SHP77 (cell line): Measurements from ENCODE around the gene ALDH1A2.
"Not testable (repeated sequence)": the region's sequence is repeated elsewhere in the genome, so short reads cannot be mapped to it uniquely, and the experiment has no call there.

Source experiments
- DNase-seq, 2 experiments: peaks; one replicate each; lab custom pipeline; 2025; lab: John Stamatoyannopoulos, UW

Gene ALDH1A2

DNA sequence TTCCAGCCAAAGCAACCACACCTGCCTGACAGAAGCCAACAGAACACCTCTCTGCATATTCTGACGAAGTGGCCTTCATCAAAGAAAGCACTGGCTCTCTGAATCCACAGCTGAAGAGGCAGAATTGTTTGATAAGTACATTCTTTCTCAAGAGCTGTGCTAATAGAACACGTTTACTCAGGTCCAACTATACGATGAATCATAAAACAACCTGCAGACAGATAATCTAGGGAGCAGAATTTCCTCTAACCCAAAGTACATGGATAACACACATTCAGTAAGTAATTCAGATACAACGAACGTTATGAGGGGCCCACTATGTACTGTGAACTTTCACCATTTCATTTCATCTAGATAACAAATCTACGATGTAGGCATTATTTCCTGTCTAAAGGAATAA is 25.4 kb downstream of the ALDH1A2 start:
- DNase-seq: peak in 1 of 2 experiments; percentile 26

GRCh38 chr15:58039079-58040035 is 26.2 kb downstream of the ALDH1A2 start:
- DNase-seq: peak in 1 of 2 experiments; percentile 3

- DNase-seq: peak in 1 of 2 experiments; percentile 15
Observed at GRCh38 chr15:58038426-58039078, 27.0 kb downstream of the ALDH1A2 start.

GRCh38 chr15:58037723-58038301 is 27.7 kb downstream of the ALDH1A2 start:
- no peak for DNase-seq

- DNase-seq: no peak
Observed at GRCh38 chr15:58036579-58036978, 28.9 kb downstream of the ALDH1A2 start.

DNA sequence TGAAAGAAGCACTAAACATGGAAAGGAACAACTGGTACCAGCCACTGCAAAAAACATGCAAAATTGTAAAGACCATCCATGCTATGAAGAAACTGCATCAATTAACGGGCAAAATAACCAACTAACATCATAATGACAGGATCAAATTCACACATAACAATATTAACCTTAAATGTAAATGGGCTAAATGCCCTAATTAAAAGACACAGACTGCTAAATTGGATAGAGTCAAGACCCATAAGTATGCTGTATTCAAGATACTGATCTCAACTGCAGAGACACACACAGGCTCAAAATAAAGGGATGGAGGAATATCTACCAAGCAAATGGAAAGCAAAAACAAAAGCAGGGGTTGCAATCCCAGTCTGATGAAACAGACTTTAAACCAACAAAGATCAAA is 37.1 kb downstream of the ALDH1A2 start:
- DNase-seq: not testable (repeated sequence)

DNA sequence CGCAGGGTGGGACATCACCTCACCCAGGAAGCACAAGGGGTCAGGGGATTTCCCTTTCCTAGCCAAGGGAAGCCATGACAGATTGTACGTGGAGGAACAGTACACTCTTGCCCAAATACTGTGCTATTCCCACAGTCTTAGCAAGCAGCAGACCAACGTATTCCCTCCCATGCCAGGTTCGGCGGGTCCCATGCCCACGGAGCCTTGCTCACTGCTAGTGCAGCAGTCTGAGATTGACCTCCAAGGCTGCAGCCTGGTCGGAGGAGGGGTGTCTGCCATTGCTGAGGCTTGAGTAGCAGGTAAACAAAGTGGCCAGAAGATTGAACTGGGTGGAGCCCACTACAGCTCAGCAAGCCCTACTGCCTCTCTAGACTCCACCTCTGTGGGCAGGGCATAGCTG is 39.0 kb downstream of the ALDH1A2 start:
- no peak for DNase-seq

GRCh38 chr15:58026051-58026450 is 39.5 kb downstream of the ALDH1A2 start:
- DNase-seq: no peak

DNA sequence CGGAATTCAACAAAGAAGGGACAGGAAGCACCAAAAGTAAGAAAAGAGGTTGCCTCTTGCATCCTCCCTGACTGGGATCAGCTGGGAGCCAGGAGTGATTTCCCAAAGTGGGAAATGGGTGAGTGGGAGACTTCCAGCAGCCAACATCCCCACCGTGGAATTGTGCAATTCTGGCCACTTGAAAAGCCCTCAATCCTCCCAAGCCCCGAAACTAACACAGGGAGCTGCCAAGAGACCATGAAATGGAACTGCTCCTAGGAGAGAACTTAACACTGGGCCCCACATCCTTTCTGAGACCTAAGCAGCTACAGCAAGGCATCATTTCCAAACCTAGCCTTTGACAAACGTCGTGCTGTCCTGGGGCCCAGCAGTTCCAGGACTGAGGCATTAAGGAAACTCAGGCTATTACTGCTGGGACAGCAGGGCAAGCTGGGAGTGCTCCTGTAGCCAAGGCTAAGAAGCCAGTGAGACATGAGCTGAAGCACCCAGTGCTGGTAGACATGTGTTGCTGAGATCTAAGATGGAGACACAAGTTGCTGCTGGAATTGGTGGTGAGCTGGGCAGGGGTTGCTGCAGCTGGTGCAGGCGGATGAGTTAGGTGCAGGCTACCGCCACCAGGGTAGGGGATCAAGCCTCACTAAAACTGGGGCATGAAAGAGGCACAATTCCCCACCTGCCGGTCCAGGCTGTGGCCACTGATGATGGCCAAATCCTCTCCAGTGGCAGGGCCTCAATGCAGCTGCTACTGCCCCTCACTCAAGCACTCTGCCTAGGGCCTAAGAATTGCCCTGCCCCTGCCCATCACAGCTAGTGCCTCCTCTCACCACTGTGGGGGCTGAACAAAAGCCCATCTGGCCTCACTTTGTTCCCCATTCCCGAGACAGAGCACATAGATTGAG is 43.9 kb downstream of the ALDH1A2 start:
- no peak for DNase-seq

- no peak for DNase-seq
Observed at GRCh38 chr15:58019503-58020376, 45.8 kb downstream of the ALDH1A2 start.

DNA sequence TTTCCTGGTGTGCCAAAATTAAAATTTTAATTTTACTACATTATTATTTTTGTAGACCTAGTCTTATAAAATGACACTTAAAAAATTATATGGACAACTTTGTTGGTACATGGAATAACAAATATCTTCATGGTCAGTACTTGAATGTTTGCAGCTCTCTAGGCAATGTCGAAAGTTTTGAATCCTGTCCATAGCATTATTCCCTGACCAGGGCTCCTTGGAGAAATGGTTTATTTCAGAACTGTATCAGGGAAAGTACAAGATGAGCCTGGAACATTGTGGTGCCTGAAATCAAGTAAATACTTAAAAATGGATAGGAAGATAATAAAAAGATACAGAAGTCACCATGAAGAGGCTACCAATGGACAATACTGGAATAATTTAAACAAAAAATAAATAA is 47.6 kb downstream of the ALDH1A2 start:
- DNase-seq: no peak

DNA sequence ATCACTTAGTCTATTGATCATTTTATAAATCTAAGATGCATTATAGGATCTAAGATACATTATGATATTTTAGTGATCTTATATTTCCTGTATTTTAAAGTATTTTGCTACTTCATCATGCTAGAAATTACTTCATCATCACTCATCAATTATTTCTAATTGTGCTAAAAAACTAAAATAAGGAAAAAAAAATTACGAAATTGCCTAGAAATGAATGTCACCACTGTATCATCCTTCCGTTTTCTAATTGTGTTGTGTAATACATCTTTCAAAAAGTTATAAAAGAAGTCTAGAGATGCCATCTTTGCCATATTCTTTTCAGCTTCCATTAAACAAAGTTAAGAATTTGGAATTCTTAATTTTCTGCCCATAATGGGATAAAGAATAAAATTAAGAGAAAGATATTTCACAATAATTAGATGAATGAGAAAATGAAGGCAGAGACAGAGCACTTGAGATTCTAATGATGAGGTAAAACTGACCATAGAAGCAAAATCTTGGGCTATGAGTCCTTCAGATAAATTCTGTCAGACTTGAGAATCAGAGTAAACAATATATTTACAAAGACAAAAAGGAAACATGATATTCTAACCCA is 48.8 kb downstream of the ALDH1A2 start:
- no peak for DNase-seq

- DNase-seq: no peak
Observed at GRCh38 chr15:58015565-58015964, 49.9 kb downstream of the ALDH1A2 start.

DNA sequence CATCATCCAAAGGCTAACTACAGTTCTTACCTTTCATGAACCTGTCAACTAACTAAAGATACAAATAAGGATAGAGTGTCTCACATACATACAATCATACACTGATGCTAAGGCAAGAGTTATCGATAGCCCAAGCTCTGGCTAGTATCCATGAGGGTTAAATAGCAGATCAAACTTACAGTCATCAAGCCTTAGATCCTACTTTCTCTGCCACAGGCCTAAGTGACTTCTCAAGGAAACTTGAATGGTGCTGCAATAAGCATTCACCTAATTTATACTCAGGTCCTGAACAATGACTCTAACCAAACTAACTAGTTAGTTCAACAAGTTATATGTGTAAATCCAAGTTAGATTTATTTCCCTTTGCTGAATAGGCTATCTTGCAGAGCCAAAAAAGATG is 51.0 kb downstream of the ALDH1A2 start:
- DNase-seq: no peak

GRCh38 chr15:58014040-58014439 is 51.5 kb downstream of the ALDH1A2 start:
- no peak for DNase-seq

DNA sequence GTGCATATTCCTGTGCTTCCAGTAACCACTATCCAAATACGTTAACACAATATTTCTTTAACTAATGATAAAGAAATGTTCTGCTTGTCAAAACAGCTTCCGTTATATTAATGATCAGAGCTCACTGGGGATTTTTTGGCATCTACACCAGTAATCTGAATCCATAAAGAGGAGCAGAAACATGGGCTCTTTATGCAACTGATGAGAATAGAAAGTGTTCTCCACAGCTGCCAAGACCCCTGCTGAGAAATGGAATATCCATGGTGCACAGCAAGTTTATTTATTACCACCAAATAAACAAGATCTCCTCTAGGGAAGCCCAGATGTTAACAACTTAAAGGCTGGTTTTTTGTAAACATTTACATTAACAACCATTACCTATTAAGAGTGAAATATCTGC is 54.5 kb downstream of the ALDH1A2 start:
- DNase-seq: no peak

DNA sequence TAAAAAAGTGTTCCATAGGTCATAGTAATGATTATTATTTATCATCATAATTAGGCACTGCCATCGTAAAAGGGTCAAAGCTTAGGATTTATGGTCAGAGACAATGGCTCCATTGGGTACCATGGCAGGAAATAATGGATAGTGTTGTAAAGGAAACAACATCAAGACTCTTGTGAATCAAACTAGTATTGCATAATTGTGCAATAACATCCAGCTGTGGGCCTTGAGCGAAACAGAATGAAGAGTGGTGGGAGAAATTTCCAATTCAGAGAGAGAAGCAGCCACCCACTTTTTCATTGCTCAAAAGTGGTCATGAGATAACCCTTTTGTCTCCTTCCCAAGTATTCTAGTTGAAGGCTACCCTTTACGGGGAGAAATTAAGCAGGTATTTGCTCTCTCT is 61.7 kb downstream of the ALDH1A2 start:
- DNase-seq: no peak

- no peak for DNase-seq
Observed at GRCh38 chr15:58002338-58003126, 63.0 kb downstream of the ALDH1A2 start.

DNA sequence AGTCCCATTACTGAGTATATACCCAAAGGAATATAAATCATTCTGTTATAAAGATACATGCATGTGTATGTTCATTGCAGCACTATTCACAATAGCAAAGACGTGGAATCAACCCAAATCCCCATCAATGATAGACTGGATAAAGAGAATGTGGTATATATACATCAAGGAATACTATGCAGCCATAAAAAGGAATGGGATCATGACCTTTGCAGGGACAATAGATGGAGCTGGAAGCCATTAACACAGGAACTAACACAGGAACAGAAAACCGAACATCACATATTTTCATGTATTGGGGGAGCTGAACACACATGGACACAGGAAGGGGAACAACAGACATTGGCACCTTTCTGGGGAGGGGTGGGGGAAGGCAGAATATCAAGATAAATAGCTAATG is 65.8 kb downstream of the ALDH1A2 start:
- not testable (repeated sequence) for DNase-seq

GRCh38 chr15:57996561-57996960 is 69.0 kb downstream of the ALDH1A2 start:
- no peak for DNase-seq
